Karpas-422 (cell line): ENCODE data around the gene CTXN1. TPM values are rescaled to one million over a fixed set of nuclear protein-coding genes. Genes with fewer than 3 reads are reported as not detected.

Source experiments
- DNase-seq: peaks from one replicate; pipeline ENCODE4 v3.0.0-alpha.2; 2015
- H2AFZ ChIP-seq: fragments of 200-600 bp; sonication (generic); 2 replicates; pipeline ENCODE4 v1.6.1; 2014; ENCODE audit warnings: antibody characterized with exemption, low read length, mixed read lengths
- H3K27ac ChIP-seq: fragments of 200-600 bp; sonication (generic); 2 replicates; pipeline ENCODE4 v1.5.1; 2014; ENCODE audit warnings: mild to moderate bottlenecking, low read length, moderate library complexity
- H3K27me3 ChIP-seq: fragments of 200-600 bp; sonication (generic); 2 replicates; pipeline ENCODE4 v1.6.1; 2014; ENCODE audit warnings: low read length, mixed read lengths
- H3K36me3 ChIP-seq: fragments of 200-600 bp; sonication (generic); 2 replicates; pipeline ENCODE4 v1.6.1; 2014; ENCODE audit warnings: low read length, mixed read lengths; ENCODE audit not compliant: insufficient read depth
- H3K4me1 ChIP-seq: fragments of 200-600 bp; sonication (generic); 2 replicates; pipeline ENCODE4 v1.6.1; 2014; ENCODE audit warnings: mild to moderate bottlenecking, low read length, mixed read lengths
- H3K4me2 ChIP-seq: fragments of 200-600 bp; sonication (generic); 2 replicates; pipeline ENCODE4 v1.6.1; 2014; ENCODE audit warnings: low read length, low read depth, mild to moderate bottlenecking; ENCODE audit not compliant: poor library complexity, severe bottlenecking
- H3K4me3 ChIP-seq: fragments of 200-600 bp; sonication (generic); 2 replicates; pipeline ENCODE4 v1.5.1; 2014; ENCODE audit warnings: mild to moderate bottlenecking, antibody characterized with exemption, low read length, mixed read lengths
- H3K79me2 ChIP-seq: fragments of 200-600 bp; sonication (generic); 2 replicates; pipeline ENCODE4 v1.6.1; 2014; ENCODE audit warnings: mild to moderate bottlenecking, low read length, mixed read lengths
- H3K9ac ChIP-seq: fragments of 200-600 bp; sonication (generic); 2 replicates; pipeline ENCODE4 v1.6.0; 2014; ENCODE audit warnings: low read length
- H3K9me2 ChIP-seq: fragments of 200-600 bp; sonication (generic), shearing (Covaris generic); replicated peaks from 2 replicates; pipeline ENCODE4 v1.6.0; 2014; ENCODE audit warnings: mild to moderate bottlenecking, low read length, moderate library complexity; ENCODE audit not compliant: insufficient read depth
- H3K9me3 ChIP-seq: fragments of 300-700, 200-600 bp; sonication (generic); 2 replicates; pipeline ENCODE4 v1.6.1; 2014; ENCODE audit warnings: low read length, mixed read lengths
- H4K20me1 ChIP-seq: fragments of 200-600 bp; sonication (generic); 2 replicates; pipeline ENCODE4 v1.6.1; 2014; ENCODE audit warnings: mild to moderate bottlenecking, antibody characterized with exemption, low read length, low read depth; ENCODE audit not compliant: insufficient read depth
- total RNA-seq: library from RNA; depleted of rRNA; stranded (reverse); fragments of >200 nt; shearing (Covaris generic); gene quantifications from 2 replicates; pipeline ENCODE4 v1.2.3, GENCODE V29; 2014; ENCODE audit warnings: low replicate concordance

The CTXN1 gene
- total RNA-seq, 1 experiment from 2014 or later: not detected

- Histone ChIP-seq H3K4me3 (peak overlapping the region; percentile 57), H3K79me2 (no peaks in the 10 kb centered on the region), H4K20me1 (peaks cover 5% of the 10 kb centered on the region; the same call in 1 of the 2 replicates), H2AFZ (no peak overlapping the region; the same call in 1 of the 2 replicates), H3K27ac (no peak overlapping the region), H3K36me3 (no peaks in the 10 kb centered on the region), H3K9me3 (no peaks in the 10 kb centered on the region), H3K9ac (peak overlapping the region; percentile 65), H3K4me2 (peak overlapping the region; percentile 62), H3K4me1 (peaks cover 35% of the 10 kb centered on the region), H3K9me2 (no peaks in the 10 kb centered on the region), H3K27me3 (no peaks in the 10 kb centered on the region)
- peak; percentile 77 for DNase-seq
Measured at GRCh38 chr19:7916103-7916954, 9.6 kb downstream of the CTXN1 start.

DNA sequence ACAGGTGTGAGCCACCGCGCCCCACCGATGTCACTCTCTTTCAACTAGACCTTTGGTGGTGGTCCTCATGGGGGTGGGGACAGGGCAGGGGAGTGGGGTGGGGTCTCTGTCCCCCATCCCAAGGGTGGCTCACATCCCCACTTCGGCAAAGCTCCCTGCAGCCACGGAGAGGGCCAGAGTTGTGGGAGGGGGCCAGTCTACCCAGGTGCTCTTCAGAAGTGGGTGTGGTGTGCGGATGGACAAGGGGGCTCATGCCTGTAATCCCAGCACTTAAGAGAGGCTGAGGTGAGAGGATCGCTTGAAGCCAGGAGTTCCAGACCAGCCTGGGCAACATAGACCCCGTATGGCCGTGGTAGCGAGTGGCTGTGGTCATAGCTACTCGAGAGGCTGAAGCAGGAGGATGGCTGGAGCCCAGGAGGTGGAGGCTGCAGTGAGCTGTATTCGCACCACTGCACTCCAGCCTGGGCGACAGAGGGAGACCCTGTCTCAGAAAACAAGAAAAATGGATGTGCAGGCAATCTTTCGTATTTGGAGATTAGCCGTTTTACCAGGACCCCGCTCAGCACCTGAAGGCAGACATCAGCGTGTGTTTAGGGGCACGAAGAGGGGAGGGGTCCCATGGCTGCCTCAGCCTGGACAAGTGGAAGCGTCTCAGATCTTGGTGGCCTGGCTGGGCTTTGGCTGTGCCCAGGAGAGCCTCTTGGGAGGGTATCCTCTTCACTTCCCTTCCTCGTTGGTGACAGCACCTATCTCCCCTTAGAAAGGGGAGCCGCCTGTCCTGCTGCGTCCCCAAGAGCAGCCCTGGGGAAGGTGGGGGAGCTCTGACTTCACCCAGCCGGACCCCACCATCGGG lies 10.5 kb downstream of the CTXN1 start:
- DNase-seq: no peak
- no peaks in the 10 kb centered on the region for H3K36me3 ChIP-seq
- no peaks in the 10 kb centered on the region for H4K20me1 ChIP-seq
- peak overlapping the region; percentile 65 for H3K9ac ChIP-seq
- peak overlapping the region; percentile 62 for H3K4me2 ChIP-seq
- H3K9me2 ChIP-seq: no peaks in the 10 kb centered on the region
- H3K9me3 ChIP-seq: no peaks in the 10 kb centered on the region
- no peaks in the 10 kb centered on the region for H3K79me2 ChIP-seq
- H3K27me3 ChIP-seq: no peaks in the 10 kb centered on the region
- H3K27ac ChIP-seq: no peak overlapping the region
- H3K4me1 ChIP-seq: peaks cover 30% of the 10 kb centered on the region
- H2AFZ ChIP-seq: no peak overlapping the region
- H3K4me3 ChIP-seq: peak overlapping the region; percentile 57

DNA sequence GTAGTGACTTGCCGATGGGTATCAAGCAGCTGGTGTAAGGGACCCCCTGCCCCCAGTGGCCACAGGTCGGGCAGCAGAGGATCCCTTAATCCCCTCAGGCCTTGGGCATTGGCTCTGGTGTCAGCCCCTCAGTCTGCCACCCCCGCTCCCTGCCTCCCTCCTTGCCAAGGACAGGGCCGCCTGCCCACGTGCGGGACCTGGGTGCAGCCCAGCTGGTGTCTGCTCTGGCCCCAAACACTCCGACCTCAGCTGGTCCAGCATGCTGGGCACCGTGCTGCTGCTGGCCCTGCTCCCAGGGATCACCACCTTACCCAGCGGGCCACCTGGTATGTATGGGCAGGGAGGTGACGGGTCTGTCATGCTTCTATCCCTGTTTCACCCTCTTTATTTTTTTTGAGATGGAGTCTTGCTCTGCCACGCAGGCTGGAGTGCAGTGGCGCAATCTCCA lies 11.3 kb downstream of the CTXN1 start, which contains the start of gene TGFBR3L:
Gene TGFBR3L, plus strand, starts transcription at position 233 of the 448 bp plus-strand sequence.
- H3K27me3 ChIP-seq: no peaks in the 10 kb centered on the region
- no peak for DNase-seq
- H3K4me3 ChIP-seq: peak within 1 kb of the TSS; percentile 57; the same call in 1 of the 2 replicates
- no peaks in the 10 kb centered on the region for H3K79me2 ChIP-seq
- no peaks in the 10 kb centered on the region for H3K9me3 ChIP-seq
- no peak within 1 kb of the TSS for H2AFZ ChIP-seq
- no peaks in the 10 kb centered on the region for H3K9me2 ChIP-seq
- no peaks in the 10 kb centered on the region for H4K20me1 ChIP-seq
- H3K4me1 ChIP-seq: peaks cover 26% of the 10 kb centered on the region
- H3K9ac ChIP-seq: peak within 1 kb of the TSS; percentile 65; the same call in 1 of the 2 replicates
- no peaks in the 10 kb centered on the region for H3K36me3 ChIP-seq
- no peak within 1 kb of the TSS for H3K27ac ChIP-seq
- peak within 1 kb of the TSS; percentile 62 for H3K4me2 ChIP-seq

GRCh38 chr19:7914099-7914498 lies 11.8 kb downstream of the CTXN1 start:
- Histone ChIP-seq H3K36me3 (no peaks in the 10 kb centered on the region), H3K4me1 (peaks cover 23% of the 10 kb centered on the region), H3K79me2 (no peaks in the 10 kb centered on the region), H3K9me3 (no peaks in the 10 kb centered on the region), H3K9me2 (no peaks in the 10 kb centered on the region), H3K9ac (no peak overlapping the region), H3K27ac (no peak overlapping the region), H3K4me3 (no peak overlapping the region), H2AFZ (no peak overlapping the region), H3K4me2 (no peak overlapping the region), H4K20me1 (no peaks in the 10 kb centered on the region), H3K27me3 (no peaks in the 10 kb centered on the region)
- no peak for DNase-seq

DNA sequence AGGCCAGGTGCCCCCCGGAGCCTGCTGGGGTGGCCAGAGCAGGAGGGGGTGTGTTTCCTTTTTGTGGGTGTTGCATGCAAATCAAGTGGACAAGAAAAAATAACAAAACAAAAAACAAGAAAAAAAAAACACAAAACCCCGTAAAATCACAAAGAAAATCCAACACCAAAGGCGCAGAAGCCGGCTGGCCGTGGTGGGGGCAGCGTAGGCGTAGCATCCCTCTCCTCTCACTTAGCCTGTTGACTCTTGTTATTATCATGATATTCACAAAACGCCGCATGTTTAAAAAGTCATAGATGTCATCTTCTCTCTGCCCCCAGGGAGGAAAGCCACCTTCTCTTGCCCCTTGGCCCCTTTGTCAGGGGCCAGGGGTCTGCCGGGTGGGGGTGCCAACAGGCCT lies 12.3 kb downstream of the CTXN1 start:
- Histone ChIP-seq H2AFZ (no peak overlapping the region), H3K9me2 (no peaks in the 10 kb centered on the region), H3K36me3 (no peaks in the 10 kb centered on the region), H3K27me3 (no peaks in the 10 kb centered on the region), H4K20me1 (no peaks in the 10 kb centered on the region), H3K9ac (no peak overlapping the region), H3K4me3 (no peak overlapping the region), H3K79me2 (no peaks in the 10 kb centered on the region), H3K27ac (no peak overlapping the region), H3K4me2 (no peak overlapping the region), H3K9me3 (no peaks in the 10 kb centered on the region), H3K4me1 (peaks cover 23% of the 10 kb centered on the region)
- DNase-seq: no peak

DNA sequence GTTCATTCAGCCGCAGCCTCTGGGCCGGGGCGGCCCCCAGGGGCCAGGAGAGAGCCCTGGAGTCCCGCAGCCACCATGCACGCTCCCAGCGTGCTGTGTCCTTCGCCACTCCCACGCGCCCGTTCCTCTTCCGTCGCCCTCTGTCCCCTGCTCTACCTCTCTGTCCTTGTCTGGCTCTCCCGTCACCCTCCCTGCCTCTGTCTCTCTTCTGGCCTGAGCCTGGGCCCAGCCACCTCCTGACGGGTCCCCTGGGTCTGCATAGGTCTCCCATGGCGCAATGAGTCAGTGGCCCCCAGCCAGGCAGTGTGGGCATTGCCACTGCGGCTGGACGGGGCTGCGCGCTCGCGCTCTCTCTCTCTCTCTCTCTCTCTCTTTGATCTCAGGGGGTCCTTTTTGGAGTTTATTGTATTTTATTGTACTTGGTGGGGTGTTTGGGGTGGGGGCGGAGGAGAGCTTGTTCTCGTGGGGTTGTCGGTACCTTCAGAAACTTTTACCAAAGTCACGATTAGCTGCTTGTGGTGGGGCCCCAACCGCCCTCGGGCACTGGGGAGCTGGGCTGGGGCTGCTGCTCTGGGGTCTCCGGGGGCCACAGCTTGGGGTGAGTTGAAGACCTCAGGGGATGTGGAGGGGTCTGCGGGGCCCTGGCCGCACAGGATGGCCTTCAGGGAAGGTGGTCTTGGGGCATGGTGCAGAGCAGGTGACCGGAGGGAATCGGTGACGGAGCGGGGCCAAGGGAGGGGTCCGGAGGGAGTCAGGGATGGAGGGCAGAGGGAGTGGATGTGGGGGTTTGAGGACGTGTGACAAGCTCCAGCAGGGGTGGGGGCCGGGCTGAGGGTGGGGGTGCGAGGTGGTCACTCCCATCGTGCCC lies 13.0 kb downstream of the CTXN1 start:
- DNase-seq: no peak
- Histone ChIP-seq H3K27me3 (no peaks in the 10 kb centered on the region), H4K20me1 (no peaks in the 10 kb centered on the region), H3K4me1 (peaks cover 23% of the 10 kb centered on the region), H3K36me3 (no peaks in the 10 kb centered on the region), H3K9ac (no peak overlapping the region), H3K9me3 (no peaks in the 10 kb centered on the region), H3K4me3 (no peak overlapping the region), H3K79me2 (no peaks in the 10 kb centered on the region), H3K9me2 (no peaks in the 10 kb centered on the region), H2AFZ (no peak overlapping the region), H3K27ac (no peak overlapping the region), H3K4me2 (no peak overlapping the region)

- Histone ChIP-seq H3K9me2 (no peaks in the 10 kb centered on the region), H3K36me3 (no peaks in the 10 kb centered on the region), H3K27me3 (no peaks in the 10 kb centered on the region), H2AFZ (no peak overlapping the region), H3K27ac (no peak overlapping the region), H4K20me1 (no peaks in the 10 kb centered on the region), H3K4me2 (no peak overlapping the region), H3K9ac (no peak overlapping the region), H3K4me1 (peaks cover 17% of the 10 kb centered on the region), H3K9me3 (no peaks in the 10 kb centered on the region), H3K4me3 (no peak overlapping the region), H3K79me2 (0 out of 2 replicates have a peak, but pooled peaks cover under 1% of the 10 kb centered on the region)
- no peak for DNase-seq
Measured at GRCh38 chr19:7912144-7912696, 13.7 kb downstream of the CTXN1 start.
